GM12892 (cell line): Measurements from ENCODE around the gene CAB39L.

Experiments
- POLR2A ChIP-seq: IDR thresholded peaks from 2 replicates; pipeline ENCODE4 v1.6.1; 2011; ENCODE audit warnings: low read depth, low read length, control low read depth
- POLR2AphosphoS5 ChIP-seq: IDR thresholded peaks from 2 replicates; pipeline ENCODE4 v1.6.1; 2011; ENCODE audit warnings: low read depth, low read length, control low read depth
- TAF1 ChIP-seq: IDR thresholded peaks from 2 replicates; pipeline ENCODE4 v1.6.1; 2011; ENCODE audit warnings: low read depth, mild to moderate bottlenecking, control low read depth, low read length, borderline replicate concordance

DNA sequence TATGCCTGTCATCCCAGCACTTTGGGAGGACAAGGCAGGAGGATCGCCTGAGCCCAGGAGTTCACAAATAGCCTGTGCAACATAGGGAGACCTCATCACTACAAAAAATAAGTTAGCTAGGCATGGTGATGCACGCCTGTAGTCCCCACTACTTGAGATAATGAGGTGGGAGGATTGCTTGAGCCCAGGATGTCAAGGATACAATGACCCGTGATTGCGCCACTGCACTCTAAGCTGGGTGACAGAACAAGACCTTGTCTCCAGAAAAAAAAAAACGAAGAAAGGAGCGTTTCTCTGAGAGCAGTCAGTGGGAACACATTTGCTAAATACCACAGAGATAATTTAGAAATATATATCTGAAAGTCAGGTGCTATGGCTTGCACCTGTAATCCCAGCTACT is 184.3 kb downstream of the CAB39L start:
- TF ChIP-seq POLR2A (no peak), POLR2AphosphoS5 (no peak), TAF1 (no peak)
